B cell (primary cell): ENCODE results near the gene PAEP. TPM values are rescaled to one million over a fixed set of nuclear protein-coding genes. Genes with fewer than 3 reads are reported as not detected.

Experiments
- ATAC-seq: fragments of 200-7000 bp; cut with Tn5 transposase; one replicate; pipeline ENCODE4 v1.10.0; 2021; ENCODE audit warnings: low read depth, mild to moderate bottlenecking, moderate number of reproducible peaks, moderate library complexity
- CTCF ChIA-PET: fragments of 350-600 bp; sonication (Branson Sonifier 250); formaldehyde crosslinking; loops from one replicate; lab custom pipeline; 2021; ENCODE audit warnings: antibody characterized with exemption, inconsistent platforms; lab: Charles Lee
- POLR2A ChIA-PET: fragments of 350-600 bp; sonication (Branson Sonifier 250); formaldehyde crosslinking; loops from one replicate; lab custom pipeline; 2021; ENCODE audit warnings: antibody characterized with exemption; lab: Charles Lee
- DNase-seq: peaks from one replicate; pipeline ENCODE4 v3.0.0; 2013
- H2AFZ ChIP-seq: 2 replicates; pipeline ENCODE4 v1.6.1; 2012; ENCODE audit warnings: mild to moderate bottlenecking, low read depth, low read length; ENCODE audit not compliant: insufficient read depth, poor library complexity, severe bottlenecking
- H3K27ac ChIP-seq, 2 donors: 1 replicate in 1 of 2; 2 replicates in 1 of 2; pipeline ENCODE4 v1.5.1; 2012 to 2013; ENCODE audit warnings: low read length in 2 of 2, mild to moderate bottlenecking in 2 of 2, moderate library complexity in 1 of 2
- H3K27me3 ChIP-seq, 4 experiments: fragments of 200-600 bp in 1 of 4; sonication (generic) in 1 of 4; replicated peaks in 1 of 4; 1 replicate in 2 of 4; 2 replicates in 2 of 4; pipeline versions ENCODE4 v1.6.1 to v1.7.0; 2013 to 2016; ENCODE audit warnings: low read length in 3 of 4, mild to moderate bottlenecking in 2 of 4, mixed read lengths in 1 of 4, moderate library complexity in 1 of 4; ENCODE audit not compliant: insufficient read depth in 4 of 4, control insufficient read depth in 3 of 4; ENCODE audit errors: control extremely low read depth in 1 of 4
- H3K36me3 ChIP-seq, 2 experiments: replicated peaks in 1 of 2; 1 replicate in 1 of 2; 2 replicates in 1 of 2; pipeline versions ENCODE4 v1.6.1 to v1.7.1; 2013; ENCODE audit warnings: low read length in 1 of 2; ENCODE audit not compliant: insufficient read depth in 2 of 2, control insufficient read depth in 1 of 2; ENCODE audit errors: control extremely low read depth in 1 of 2, extremely low read depth in 1 of 2
- H3K4me1 ChIP-seq, 2 donors: fragments of 200-600 bp in 1 of 2; sonication (generic) in 1 of 2; 1 replicate in 1 of 2; 2 replicates in 1 of 2; pipeline versions ENCODE4 v1.5.1 to v1.6.1; 2013 to 2017; ENCODE audit warnings: low read length in 2 of 2; ENCODE audit not compliant: control insufficient read depth in 2 of 2, insufficient read depth in 2 of 2
- H3K4me2 ChIP-seq: replicated peaks from 2 replicates; pipeline ENCODE3; 2012; ENCODE audit warnings: mild to moderate bottlenecking, low read depth, low read length; ENCODE audit not compliant: poor library complexity, severe bottlenecking
- H3K4me3 ChIP-seq, 5 experiments: fragments of 200-600 bp in 1 of 5; sonication (generic) in 1 of 5; 1 replicate in 3 of 5; 2 replicates in 2 of 5; pipeline versions ENCODE4 v1.5.1 to v1.7.0; 2011 to 2016; ENCODE audit warnings: low read length in 4 of 5, mild to moderate bottlenecking in 4 of 5, low read depth in 2 of 5, control low read depth in 1 of 5, moderate library complexity in 1 of 5; ENCODE audit not compliant: insufficient read depth in 1 of 5; ENCODE audit errors: control extremely low read depth in 1 of 5, extremely low read depth in 1 of 5
- H3K79me2 ChIP-seq: fragments of 200-600 bp; sonication (generic); one replicate; pipeline ENCODE4 v1.6.0; 2016; ENCODE audit warnings: low read length; ENCODE audit not compliant: control insufficient read depth, insufficient read depth
- H3K9ac ChIP-seq: fragments of 200-600 bp; sonication (generic); 2 replicates; pipeline ENCODE4 v1.6.1; 2017; ENCODE audit warnings: mild to moderate bottlenecking, low read length, moderate library complexity
- H3K9me3 ChIP-seq, 3 donors: one replicate each; pipeline versions ENCODE4 v1.6.1 to v1.7.1; 2013; ENCODE audit warnings: low read length in 2 of 3; ENCODE audit not compliant: control insufficient read depth in 2 of 3, insufficient read depth in 1 of 3; ENCODE audit errors: control extremely low read depth in 1 of 3
- H4K20me1 ChIP-seq: 2 replicates; pipeline ENCODE4 v1.6.0; 2012; ENCODE audit warnings: mild to moderate bottlenecking, low read length; ENCODE audit not compliant: insufficient read depth, control insufficient read depth, poor library complexity, severe bottlenecking
- H3K27ac Mint-ChIP-seq: one replicate; pipeline ENCODE4 v1.8.0; 2021; ENCODE audit warnings: mixed read lengths
- H3K27me3 Mint-ChIP-seq: one replicate; pipeline ENCODE4 v1.8.0; 2021; ENCODE audit warnings: mixed read lengths
- H3K4me1 Mint-ChIP-seq: one replicate; pipeline ENCODE4 v1.8.0; 2021; ENCODE audit warnings: mixed read lengths
- H3K4me3 Mint-ChIP-seq: one replicate; pipeline ENCODE4 v1.8.0; 2021; ENCODE audit warnings: mixed read lengths
- H3K9me3 Mint-ChIP-seq: one replicate; pipeline ENCODE4 v1.8.0; 2022; ENCODE audit warnings: mixed read lengths; ENCODE audit not compliant: insufficient read depth
- EZH2 ChIP-seq: IDR thresholded peaks from 2 replicates; pipeline ENCODE4 v1.6.1; 2012; ENCODE audit warnings: borderline replicate concordance, low read depth, mild to moderate bottlenecking, moderate library complexity, low read length; ENCODE audit not compliant: insufficient read depth, poor library complexity, severe bottlenecking
- WGBS: methylation state at CpG from one replicate; pipeline ENCODE4 v1.1.5; 2013; ENCODE audit warnings: missing lambda C conversion rate; ENCODE audit not compliant: insufficient coverage; 5-methylcytosine and 5-hydroxymethylcytosine counted together
- intact Hi-C: fragments of 100-400 bp; cut with micrococcal nuclease; formaldehyde crosslinking; loops from one replicate; pipeline ENCODE4 v1.10.0; 2022
- polyA minus RNA-seq: library from RNA; depleted of rRNA, polyadenylated mRNA; stranded (reverse); fragments of >200 nt; gene quantifications from 2 replicates; pipeline ENCODE4 v1.2.3, GENCODE V29; 2012
- polyA plus RNA-seq: library from polyadenylated mRNA; depleted of rRNA; stranded (reverse); fragments of >200 nt; gene quantifications from 2 replicates; pipeline ENCODE4 v1.2.3, GENCODE V29; 2012
- total RNA-seq, 2 donors: library from RNA; stranded (reverse); fragments of 120-200 nt in 1 of 2; gene quantifications; 1 replicate in 1 of 2; 2 replicates in 1 of 2; pipeline versions ENCODE4 v1.2.3 to v1.2.4, GENCODE V29; 2013 to 2022
- TF ChIP-seq, protein P1 (sequence below): fragments of 200-600 bp; IDR thresholded peaks from one replicate; pipeline ENCODE4 v1.8.0; 2022; ENCODE audit warnings: antibody characterized with exemption, mild to moderate bottlenecking

Gene PAEP
- total RNA-seq (not detected in 2 replicates), polyA plus RNA-seq (not detected in 2 replicates), polyA minus RNA-seq (not detected in 2 replicates)
- not detected for total RNA-seq (2013)

DNA sequence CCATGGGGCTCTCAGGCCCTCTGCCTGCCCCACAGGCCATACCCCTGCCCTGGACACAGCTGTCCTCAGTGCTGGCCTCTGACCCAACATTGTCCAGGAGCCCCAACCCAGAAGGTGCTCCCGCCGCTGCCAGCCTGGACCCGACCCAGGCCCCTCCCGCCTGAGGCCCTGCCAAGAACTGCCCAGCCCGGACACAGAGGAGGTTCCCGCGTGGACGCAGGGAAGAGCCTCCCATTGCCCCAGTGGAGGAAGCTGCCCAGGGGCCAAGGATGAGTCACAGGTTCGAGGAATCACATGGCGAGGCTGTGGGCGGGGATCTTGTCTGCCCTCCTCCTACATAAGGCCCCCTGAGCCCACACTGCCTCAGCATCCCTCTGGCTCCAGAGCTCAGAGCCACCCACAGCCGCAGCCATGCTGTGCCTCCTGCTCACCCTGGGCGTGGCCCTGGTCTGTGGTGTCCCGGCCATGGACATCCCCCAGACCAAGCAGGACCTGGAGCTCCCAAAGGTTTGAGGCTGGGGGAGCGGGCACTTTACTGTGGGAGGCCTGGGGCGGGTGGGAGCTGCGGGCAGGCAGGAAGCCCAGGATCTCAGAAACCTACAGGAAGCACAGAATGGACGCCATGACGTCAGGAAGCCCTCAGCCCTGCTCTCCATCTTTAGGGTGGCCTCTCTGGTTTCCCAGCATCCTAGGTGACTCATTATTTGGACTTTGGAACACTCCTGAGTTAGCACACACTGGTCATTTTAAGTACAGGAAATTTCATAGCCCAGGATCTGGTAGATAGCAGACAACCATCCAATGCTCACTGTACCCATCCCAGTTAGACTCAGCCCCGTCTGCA is at the start of gene PAEP:
PAEP (plus strand) TSS at position 366 of the 844 bp plus-strand sequence.
- Histone ChIP-seq H3K27me3 (peaks cover 0 to 2% (median under 1%) of the 10 kb centered on the region in 4 experiments), H4K20me1 (no peaks in the 10 kb centered on the region), H3K79me2 (no peaks in the 10 kb centered on the region), H3K4me1 (no peaks in the 10 kb centered on the region), H3K9me3 (peaks cover 0 to 4% (median 0%) of the 10 kb centered on the region in 3 donors), H3K4me3 (no peak within 1 kb of the TSS), H3K9ac (no peak within 1 kb of the TSS), H3K36me3 (no peaks in the 10 kb centered on the region), H3K27ac (no peak within 1 kb of the TSS), H2AFZ (no peak within 1 kb of the TSS), H3K4me2 (no peak within 1 kb of the TSS)
- Mint-ChIP-seq H3K4me1 (no peaks in the 10 kb centered on the region), H3K9me3 (no peaks in the 10 kb centered on the region), H3K27ac (no peak within 1 kb of the TSS), H3K4me3 (no peak within 1 kb of the TSS), H3K27me3 (peaks cover 5% of the 10 kb centered on the region)
- POLR2A ChIA-PET, result no interaction called here
- ATAC-seq, result no peak
- TF ChIP-seq EZH2, result no peak
- TF ChIP-seq, protein P1, sequence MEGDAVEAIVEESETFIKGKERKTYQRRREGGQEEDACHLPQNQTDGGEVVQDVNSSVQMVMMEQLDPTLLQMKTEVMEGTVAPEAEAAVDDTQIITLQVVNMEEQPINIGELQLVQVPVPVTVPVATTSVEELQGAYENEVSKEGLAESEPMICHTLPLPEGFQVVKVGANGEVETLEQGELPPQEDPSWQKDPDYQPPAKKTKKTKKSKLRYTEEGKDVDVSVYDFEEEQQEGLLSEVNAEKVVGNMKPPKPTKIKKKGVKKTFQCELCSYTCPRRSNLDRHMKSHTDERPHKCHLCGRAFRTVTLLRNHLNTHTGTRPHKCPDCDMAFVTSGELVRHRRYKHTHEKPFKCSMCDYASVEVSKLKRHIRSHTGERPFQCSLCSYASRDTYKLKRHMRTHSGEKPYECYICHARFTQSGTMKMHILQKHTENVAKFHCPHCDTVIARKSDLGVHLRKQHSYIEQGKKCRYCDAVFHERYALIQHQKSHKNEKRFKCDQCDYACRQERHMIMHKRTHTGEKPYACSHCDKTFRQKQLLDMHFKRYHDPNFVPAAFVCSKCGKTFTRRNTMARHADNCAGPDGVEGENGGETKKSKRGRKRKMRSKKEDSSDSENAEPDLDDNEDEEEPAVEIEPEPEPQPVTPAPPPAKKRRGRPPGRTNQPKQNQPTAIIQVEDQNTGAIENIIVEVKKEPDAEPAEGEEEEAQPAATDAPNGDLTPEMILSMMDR, result no peak
- intact Hi-C loops, result no loop called here
- no peak for DNase-seq
- WGBS, result 89% methylated on average over 20 of the region's 20 CpGs
- CTCF ChIA-PET, result no interaction called here

DNA sequence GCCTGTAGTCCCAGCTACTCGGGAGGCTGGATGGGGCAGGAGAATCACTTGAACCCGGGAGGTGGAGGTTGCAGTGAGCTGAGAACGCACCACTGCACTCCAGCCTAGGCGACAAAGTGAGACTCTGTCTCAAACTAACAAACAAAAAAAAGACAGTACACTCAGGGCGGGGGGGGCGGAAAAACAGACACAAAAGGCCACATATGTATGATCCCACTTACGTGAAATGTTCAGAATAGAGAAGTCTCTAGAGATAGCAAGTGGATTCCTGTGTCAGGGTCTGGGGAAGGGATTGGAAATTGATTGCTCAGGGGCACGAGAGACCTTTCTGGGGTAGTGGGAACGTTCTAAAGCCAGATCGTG is 49.3 kb upstream of the PAEP start:
- Histone ChIP-seq H2AFZ (no peak overlapping the region), H3K27me3 (no peaks in the 10 kb centered on the region), H3K79me2 (no peaks in the 10 kb centered on the region), H3K9ac (no peak overlapping the region), H3K4me3 (no peak overlapping the region), H3K27ac (no peak overlapping the region), H3K36me3 (no peaks in the 10 kb centered on the region), H3K4me2 (no peak overlapping the region), H3K9me3 (peaks cover 0 to 13% (median 8%) of the 10 kb centered on the region in 3 donors), H3K4me1 (no peaks in the 10 kb centered on the region), H4K20me1 (no peaks in the 10 kb centered on the region)
- ChIA-PET POLR2A (no interaction called here), CTCF (interaction anchor here (1.0 kb wide), 1 partner anchor 1063 kb away, joined by 3 read pairs; no protein-coding TSS in a partner anchor)
- intact Hi-C loops, result no loop called here
- peaks cover 9% of the 10 kb centered on the region for H3K9me3 Mint-ChIP-seq
- H3K27ac Mint-ChIP-seq, result no peak overlapping the region
- no peaks in the 10 kb centered on the region for H3K4me1 Mint-ChIP-seq
- no peaks in the 10 kb centered on the region for H3K27me3 Mint-ChIP-seq
- no peak for TF ChIP-seq EZH2
- TF ChIP-seq, protein P1, result no peak
- no peak for ATAC-seq
- no peak overlapping the region for H3K4me3 Mint-ChIP-seq
- WGBS, result 85% methylated on average over 5 of the region's 10 CpGs
- no peak for DNase-seq
